ENCODE data around the gene TEAD1. TPM values are rescaled to one million over a fixed set of nuclear protein-coding genes. Genes with fewer than 3 reads are reported as not detected.

TEAD1 gene
- total RNA-seq, 2 experiments from 2014 or later: 0.11 TPM; not detected in 1

- Mint-ChIP-seq H3K27ac (no peak overlapping the region), H3K4me3 (no peak overlapping the region), H3K36me3 (ENCODE audit: low read depth) (no peaks in the 10 kb centered on the region), H3K9me3 (no peaks in the 10 kb centered on the region), H3K27me3 (peaks cover 5% of the 10 kb centered on the region), H3K4me1 (ENCODE audit: low read depth) (no peaks in the 10 kb centered on the region)
- H3K9me3 ChIP-seq (ENCODE audit: control insufficient read depth in 1 of 2, insufficient read depth in 1 of 2, low read length in 2 of 2): no peaks in the 10 kb centered on the region
- H3K36me3 ChIP-seq (ENCODE audit: insufficient read depth, low read length): no peaks in the 10 kb centered on the region
- POLR2A ChIA-PET: no interaction called here
- no peak for DNase-seq
- H3K27ac ChIP-seq (ENCODE audit: low read depth in 1 of 2, low read length in 2 of 2): no peak overlapping the region
- H3K27me3 ChIP-seq (ENCODE audit: control insufficient read depth in 1 of 2, insufficient read depth in 2 of 2, low read length in 2 of 2): peaks cover 6 to 8% of the 10 kb centered on the region in 2 experiments
- TF ChIP-seq, protein P1, sequence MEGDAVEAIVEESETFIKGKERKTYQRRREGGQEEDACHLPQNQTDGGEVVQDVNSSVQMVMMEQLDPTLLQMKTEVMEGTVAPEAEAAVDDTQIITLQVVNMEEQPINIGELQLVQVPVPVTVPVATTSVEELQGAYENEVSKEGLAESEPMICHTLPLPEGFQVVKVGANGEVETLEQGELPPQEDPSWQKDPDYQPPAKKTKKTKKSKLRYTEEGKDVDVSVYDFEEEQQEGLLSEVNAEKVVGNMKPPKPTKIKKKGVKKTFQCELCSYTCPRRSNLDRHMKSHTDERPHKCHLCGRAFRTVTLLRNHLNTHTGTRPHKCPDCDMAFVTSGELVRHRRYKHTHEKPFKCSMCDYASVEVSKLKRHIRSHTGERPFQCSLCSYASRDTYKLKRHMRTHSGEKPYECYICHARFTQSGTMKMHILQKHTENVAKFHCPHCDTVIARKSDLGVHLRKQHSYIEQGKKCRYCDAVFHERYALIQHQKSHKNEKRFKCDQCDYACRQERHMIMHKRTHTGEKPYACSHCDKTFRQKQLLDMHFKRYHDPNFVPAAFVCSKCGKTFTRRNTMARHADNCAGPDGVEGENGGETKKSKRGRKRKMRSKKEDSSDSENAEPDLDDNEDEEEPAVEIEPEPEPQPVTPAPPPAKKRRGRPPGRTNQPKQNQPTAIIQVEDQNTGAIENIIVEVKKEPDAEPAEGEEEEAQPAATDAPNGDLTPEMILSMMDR (IDR thresholded peaks at IDR 0.05): no peak
- CTCF ChIA-PET: no interaction called here
- H3K4me3 ChIP-seq (ENCODE audit: low read length): no peak overlapping the region
- H3K4me1 ChIP-seq (ENCODE audit: insufficient read depth, low read length): no peaks in the 10 kb centered on the region
- intact Hi-C loops (cut with DNase I, micrococcal nuclease): loop anchor here (5.0 to 10.0 kb wide), 2 partner anchors 281 to 288 kb away; no protein-coding TSS in a partner anchor
- ATAC-seq (ENCODE audit: poor library complexity): no peak
Measured at GRCh38 chr11:12885717-12886239, 211.6 kb downstream of the TEAD1 start.

GRCh38 chr11:12886508-12886907 lies 212.3 kb downstream of the TEAD1 start:
- intact Hi-C loops (cut with DNase I, micrococcal nuclease): loop anchor here (5.0 to 10.0 kb wide), 2 partner anchors 282 to 289 kb away; no protein-coding TSS in a partner anchor
- ChIA-PET POLR2A (no interaction called here), CTCF (no interaction called here)
- Mint-ChIP-seq H3K27ac (no peak overlapping the region), H3K9me3 (no peaks in the 10 kb centered on the region), H3K4me3 (no peak overlapping the region), H3K36me3 (ENCODE audit: low read depth) (no peaks in the 10 kb centered on the region), H3K27me3 (peaks cover 5% of the 10 kb centered on the region), H3K4me1 (ENCODE audit: low read depth) (no peaks in the 10 kb centered on the region)
- TF ChIP-seq, protein P1 (IDR thresholded peaks at IDR 0.05): no peak
- ATAC-seq (ENCODE audit: poor library complexity) (no peak), DNase-seq (no peak)
- Histone ChIP-seq H3K36me3 (ENCODE audit: insufficient read depth, low read length) (no peaks in the 10 kb centered on the region), H3K27me3 (ENCODE audit: control insufficient read depth in 1 of 2, insufficient read depth in 2 of 2, low read length in 2 of 2) (peaks cover 4 to 8% of the 10 kb centered on the region in 2 experiments), H3K4me3 (ENCODE audit: low read length) (no peak overlapping the region), H3K27ac (ENCODE audit: low read depth in 1 of 2, low read length in 2 of 2) (no peak overlapping the region), H3K9me3 (ENCODE audit: control insufficient read depth in 1 of 2, insufficient read depth in 1 of 2, low read length in 2 of 2) (no peaks in the 10 kb centered on the region), H3K4me1 (ENCODE audit: insufficient read depth, low read length) (no peaks in the 10 kb centered on the region)

DNA sequence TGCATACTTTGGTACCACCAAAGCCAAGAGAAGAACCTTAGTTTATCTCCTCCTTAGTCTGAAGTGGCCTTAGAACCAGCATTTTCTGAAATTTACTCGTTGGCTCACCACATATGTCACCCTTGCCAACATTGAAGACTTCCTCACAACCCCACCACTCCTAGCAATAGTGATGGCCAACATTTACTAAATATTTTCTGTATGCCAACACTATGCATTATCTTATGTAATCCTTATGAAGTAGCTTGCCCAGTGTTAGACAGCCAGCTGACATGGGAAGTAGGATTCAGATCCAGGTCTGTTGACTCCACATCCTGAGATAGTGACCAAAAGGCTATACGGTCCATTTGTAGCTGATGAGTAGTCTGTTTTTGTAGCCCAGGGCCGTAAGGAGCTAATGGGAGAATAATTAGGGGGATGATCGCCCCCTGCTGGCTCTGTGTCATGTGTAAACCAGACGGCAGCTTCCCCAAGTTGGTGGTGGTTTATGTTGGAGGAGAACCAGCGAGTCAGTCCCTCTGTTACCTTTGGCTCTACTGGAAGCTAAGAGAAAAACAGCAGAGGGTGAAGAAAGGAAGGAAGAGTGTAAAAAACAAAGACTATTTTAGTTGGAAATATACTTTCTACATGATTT lies 214.4 kb downstream of the TEAD1 start:
- peak; percentile 43 for ATAC-seq (ENCODE audit: poor library complexity)
- H3K4me3 ChIP-seq (ENCODE audit: low read length): no peak overlapping the region
- H3K27ac ChIP-seq (ENCODE audit: low read depth in 1 of 2, low read length in 2 of 2): no peak overlapping the region
- H3K4me1 Mint-ChIP-seq (ENCODE audit: low read depth): no peaks in the 10 kb centered on the region
- intact Hi-C loops (cut with DNase I, micrococcal nuclease): loop anchor here (1.0 to 10.0 kb wide), 5 partner anchors 284 to 600 kb away; no protein-coding TSS in a partner anchor
- POLR2A ChIA-PET: interaction anchor here (0.9 to 1.3 kb wide), 2 partner anchors 215 to 558 kb away, joined by 3 to 12 read pairs; partner anchors contain the start of gene TEAD1
- H3K4me3 Mint-ChIP-seq: no peak overlapping the region
- H3K27ac Mint-ChIP-seq: no peak overlapping the region
- TF ChIP-seq, protein P1 (IDR thresholded peaks at IDR 0.05): peak; percentile 66
- H3K9me3 Mint-ChIP-seq: no peaks in the 10 kb centered on the region
- H3K36me3 ChIP-seq (ENCODE audit: insufficient read depth, low read length): no peaks in the 10 kb centered on the region
- no peaks in the 10 kb centered on the region for H3K36me3 Mint-ChIP-seq (ENCODE audit: low read depth)
- H3K27me3 Mint-ChIP-seq: peaks cover 5% of the 10 kb centered on the region
- peak; percentile 40 to 78 (median 56) for DNase-seq
- peaks cover 6 to 8% of the 10 kb centered on the region in 2 experiments for H3K27me3 ChIP-seq (ENCODE audit: control insufficient read depth in 1 of 2, insufficient read depth in 2 of 2, low read length in 2 of 2)
- no peaks in the 10 kb centered on the region for H3K9me3 ChIP-seq (ENCODE audit: control insufficient read depth in 1 of 2, insufficient read depth in 1 of 2, low read length in 2 of 2)
- no peaks in the 10 kb centered on the region for H3K4me1 ChIP-seq (ENCODE audit: insufficient read depth, low read length)
- CTCF ChIA-PET: interaction anchor here (0.6 to 1.8 kb wide), 5 partner anchors 14 to 599 kb away, joined by 3 to 31 read pairs (median 4); no protein-coding TSS in a partner anchor
